Activated CD8-positive, alpha-beta memory T cell treated with anti-CD3 and anti-CD28 coated beads for 4 hours (primary cell): ENCODE data around the gene LINGO3.
A peak's percentile ranks its signal among the peaks of the same experiment; 100 is the strongest.

ENCODE experiments used
- DNase-seq, 2 donors: peaks; one replicate each; pipeline ENCODE4 v3.0.0-alpha.2; 2020; ENCODE audit warnings: low read depth in 2 of 2

Gene LINGO3

DNA sequence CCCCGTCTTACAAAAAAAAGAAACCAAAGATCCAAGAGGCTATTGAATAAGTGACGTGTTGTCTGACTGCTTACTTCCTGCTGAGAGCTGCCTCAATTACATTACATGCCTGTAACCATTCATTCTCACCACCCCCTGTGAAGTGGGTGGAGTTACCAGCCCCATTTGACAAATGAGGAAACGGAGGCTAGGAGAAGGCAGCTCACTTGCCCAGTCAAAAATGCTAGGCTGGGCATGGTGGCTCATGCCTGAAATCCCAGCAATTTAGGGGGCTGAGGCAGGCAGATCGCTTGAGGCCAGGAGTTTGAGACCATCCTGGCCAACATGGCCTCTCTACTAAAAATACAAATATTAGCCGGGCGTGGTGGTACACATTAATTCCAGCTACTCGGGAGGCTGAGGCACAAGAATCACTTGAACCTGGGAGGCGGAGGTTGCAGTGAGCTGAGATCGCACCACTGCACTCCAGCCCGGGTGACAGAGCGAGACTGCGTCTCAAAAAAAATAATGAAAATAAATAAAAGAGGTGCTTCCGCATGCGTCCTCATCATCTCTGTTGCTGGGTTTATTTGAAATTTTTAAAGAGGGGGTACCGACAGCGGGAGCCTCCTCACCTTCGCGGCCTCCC lies 19.9 kb upstream of the LINGO3 start:
- DNase-seq = peak in 1 of 2 donors; percentile 37

GRCh38 chr19:2326699-2327360 lies 18.9 kb upstream of the LINGO3 start:
- no peak for DNase-seq

DNA sequence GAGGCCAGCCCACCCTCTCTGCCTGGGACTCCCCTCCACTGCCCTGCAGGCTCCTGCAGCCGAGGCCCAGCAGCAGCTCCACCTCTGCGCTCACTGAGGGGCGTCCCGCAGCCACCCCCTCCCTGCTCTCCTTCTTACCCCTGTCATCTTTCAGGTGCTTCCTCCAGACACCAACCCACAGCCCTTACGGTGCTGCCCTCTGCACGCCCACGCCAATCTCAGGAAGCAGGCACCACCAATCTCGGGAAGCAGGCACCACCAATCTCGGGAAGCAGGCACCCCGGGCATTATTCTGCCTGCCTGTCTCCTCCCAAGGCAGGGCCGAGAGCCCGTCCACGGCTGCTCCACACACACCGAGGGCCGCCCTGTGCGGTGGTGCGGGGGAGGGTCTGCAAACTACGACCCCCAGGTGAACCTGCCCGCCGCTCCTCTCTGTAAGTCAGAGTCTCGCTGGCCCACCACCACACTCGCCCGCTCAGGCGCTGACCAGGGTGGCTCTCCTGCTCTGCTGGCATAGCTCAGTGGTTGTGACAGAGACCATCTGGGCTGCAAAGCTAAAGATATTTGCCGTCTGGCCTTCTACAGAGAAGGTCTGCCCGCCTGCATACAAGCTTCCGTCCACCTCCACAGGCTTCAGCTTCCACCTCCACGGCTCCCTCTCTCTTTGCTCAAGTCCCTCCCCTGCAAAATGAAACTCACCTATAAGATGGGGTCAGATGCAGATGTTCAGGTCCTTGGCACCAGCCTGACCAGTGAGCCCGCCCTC lies 17.5 kb upstream of the LINGO3 start:
- no peak for DNase-seq

- DNase-seq = no peak
Observed at GRCh38 chr19:2324220-2324948, 16.4 kb upstream of the LINGO3 start.

- DNase-seq = no peak
Observed at GRCh38 chr19:2323707-2324106, 15.8 kb upstream of the LINGO3 start.

DNA sequence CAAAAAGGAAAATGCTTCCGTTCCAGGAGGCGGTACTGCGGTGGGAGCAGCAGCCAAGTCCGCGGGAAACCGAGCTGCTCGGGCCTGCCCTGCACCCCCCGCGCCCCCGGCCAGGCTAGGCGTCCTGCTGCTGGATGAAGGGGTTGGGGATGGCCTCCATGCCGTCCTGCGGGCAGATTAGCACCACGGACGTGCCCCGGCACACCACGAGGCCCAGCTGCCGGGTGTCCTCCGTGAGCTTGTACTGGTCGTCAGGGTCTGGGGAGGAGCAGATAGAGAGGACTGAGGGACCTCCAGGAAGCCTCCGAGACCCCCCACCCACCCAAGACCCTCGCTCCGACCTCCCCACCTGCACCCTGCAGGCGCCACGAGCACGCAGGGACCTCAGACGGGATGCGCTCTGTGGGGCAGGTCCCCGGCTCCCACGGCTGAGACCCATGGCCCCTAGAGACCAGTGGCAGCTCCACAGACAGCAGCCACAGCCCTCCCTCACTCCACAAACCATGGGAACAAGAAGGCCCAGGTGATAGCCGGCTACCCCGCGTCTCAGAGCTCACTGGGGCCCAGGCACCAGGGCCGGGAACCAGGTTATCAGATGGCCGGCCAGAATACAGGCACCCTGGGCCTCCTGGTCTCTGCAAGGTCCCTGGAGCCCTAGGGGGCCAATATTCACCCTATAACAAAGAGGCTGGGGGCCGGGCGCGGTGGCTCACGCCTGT lies 13.8 kb upstream of the LINGO3 start:
- DNase-seq = no peak

- no peak for DNase-seq
Observed at GRCh38 chr19:2320939-2321338, 13.0 kb upstream of the LINGO3 start.

DNA sequence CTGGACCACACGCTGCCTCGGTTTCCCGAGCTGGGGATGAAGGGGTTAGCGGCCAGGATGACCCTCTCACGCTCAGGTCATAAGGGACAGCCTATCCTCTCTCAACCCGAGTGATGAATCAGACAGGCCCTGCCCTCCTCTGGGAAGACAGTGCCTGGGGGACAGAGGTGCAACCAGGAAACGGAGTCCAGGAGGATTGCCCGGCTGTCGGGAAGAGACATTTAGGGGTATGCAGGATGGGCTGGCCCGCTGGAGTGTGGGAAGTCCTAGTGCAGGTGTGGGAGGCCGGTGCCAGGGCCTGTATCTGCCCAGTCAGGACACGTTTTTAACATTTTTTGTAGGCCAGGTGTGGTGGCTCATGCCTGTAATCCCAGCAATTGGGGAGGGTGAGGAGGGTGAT lies 12.1 kb upstream of the LINGO3 start:
- DNase-seq = no peak

DNA sequence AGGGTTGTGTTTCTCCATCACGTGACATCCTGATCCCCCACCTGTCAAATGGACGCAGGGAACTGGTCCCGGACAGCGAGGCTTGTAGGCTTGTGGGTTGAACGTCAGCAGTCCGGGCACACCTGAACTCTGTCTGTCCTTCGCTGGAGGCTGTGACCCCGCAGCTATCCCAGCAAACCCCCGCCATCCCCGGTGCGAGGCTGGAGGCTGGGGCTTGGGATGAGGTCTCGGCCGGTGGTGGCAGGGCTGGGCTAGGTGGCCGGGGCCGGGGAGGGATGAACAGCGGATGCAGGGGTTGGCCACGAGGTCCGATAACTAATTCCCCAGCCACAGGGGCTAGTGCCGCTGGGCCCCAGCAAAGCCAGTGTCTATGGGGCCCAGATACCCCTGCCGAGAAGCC lies 11.6 kb upstream of the LINGO3 start:
- DNase-seq = no peak

GRCh38 chr19:2318923-2319322 lies 11.0 kb upstream of the LINGO3 start:
- no peak for DNase-seq

- DNase-seq = no peak
Observed at GRCh38 chr19:2317756-2318155, 9.8 kb upstream of the LINGO3 start.

GRCh38 chr19:2317300-2317699 lies 9.3 kb upstream of the LINGO3 start:
- DNase-seq = no peak

GRCh38 chr19:2315818-2316353 lies 7.9 kb upstream of the LINGO3 start:
- DNase-seq = no peak

DNA sequence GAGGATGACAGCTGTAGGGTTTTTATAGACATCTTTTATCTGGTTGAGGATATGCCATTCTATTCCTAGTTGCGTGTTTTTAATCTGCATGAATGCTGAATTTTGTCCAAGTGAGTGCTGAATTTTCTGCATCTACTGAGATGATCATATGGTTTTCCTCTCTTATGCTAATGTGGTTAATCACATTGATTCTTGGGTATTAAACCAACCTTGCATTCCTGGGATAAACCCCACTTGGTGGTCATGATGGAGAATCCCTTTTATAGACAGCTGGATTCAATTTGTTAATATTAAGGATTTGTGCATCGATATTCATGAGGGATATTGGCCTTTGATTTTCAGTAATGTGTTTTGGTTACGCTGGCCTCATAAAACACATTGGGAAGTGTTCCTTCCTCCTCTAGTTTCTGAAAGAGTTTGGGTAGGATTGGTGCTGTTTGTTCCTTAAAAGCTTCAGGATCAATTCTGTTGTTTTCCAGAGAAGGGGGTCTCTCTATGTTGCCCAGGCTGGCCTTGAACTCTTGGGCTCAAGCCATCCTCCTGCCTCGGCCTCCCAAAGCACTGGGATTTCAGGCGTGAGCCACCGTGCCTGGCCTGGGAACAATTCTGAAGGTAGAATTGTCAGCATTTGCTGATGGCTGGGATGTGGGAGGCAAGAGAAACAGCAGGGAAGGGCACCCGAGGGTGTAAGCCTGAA lies 7.3 kb upstream of the LINGO3 start:
- DNase-seq = no peak

- DNase-seq = no peak
Observed at GRCh38 chr19:2312820-2313501, 5.0 kb upstream of the LINGO3 start.

GRCh38 chr19:2311093-2311492 lies 3.1 kb upstream of the LINGO3 start:
- no peak for DNase-seq

DNA sequence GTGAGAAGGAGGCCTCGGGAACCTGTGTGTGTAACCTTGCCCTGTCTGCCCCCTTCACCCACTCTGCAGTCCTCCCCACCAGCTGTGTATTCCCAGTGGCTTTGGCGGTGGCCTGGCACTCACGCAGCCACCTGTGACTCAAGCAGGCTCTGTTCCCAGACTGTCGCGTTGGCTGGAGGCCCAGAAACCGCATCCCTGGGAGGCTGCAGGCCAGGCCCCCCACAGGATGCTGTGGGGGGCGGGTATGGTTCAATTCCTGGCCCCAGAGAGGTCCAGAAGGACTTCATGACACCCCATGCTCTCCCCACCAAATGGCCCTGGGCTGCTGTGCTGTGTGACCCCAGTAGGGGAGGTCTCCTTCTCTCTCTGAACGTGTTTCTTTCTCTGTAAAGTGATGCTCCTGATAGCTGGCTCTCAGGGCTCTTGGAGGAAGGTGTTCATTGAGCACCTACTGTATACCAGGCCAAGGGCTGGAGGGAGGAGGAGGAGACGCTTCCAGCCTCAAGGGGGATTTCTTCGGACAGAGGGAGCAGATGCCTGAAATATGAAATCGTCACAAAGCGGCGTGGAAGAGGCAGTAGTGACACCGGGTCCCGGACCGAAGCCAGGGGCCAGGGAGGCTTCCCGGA lies 1.9 kb upstream of the LINGO3 start:
- DNase-seq = no peak

- no peak for DNase-seq
Observed at GRCh38 chr19:2307518-2308012, 389 bp downstream of the LINGO3 start.

DNA sequence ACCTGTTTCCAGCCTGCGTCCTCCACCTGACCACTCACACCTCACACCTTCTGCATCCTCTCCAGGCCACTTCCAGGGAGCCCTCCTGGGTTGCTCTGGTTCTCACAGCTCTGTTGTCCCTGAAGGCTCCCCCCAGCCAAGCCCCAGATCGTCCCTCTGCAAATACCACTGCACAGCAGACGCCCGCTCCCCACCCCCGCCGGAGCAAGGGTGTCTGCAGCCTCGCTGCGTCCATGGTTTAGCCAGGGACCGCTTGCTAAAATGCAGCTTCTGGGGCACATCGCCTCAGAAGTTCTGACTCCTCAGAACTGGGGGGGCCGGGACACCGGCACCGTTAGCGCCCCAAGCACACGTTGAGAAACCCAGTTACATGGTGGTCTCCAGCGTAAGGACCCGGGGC lies 983 bp downstream of the LINGO3 start:
- no peak for DNase-seq
